GM12878 (cell line): ENCODE results near the gene DYDC2. TPM values are rescaled to one million over a fixed set of nuclear protein-coding genes. Genes with fewer than 3 reads are reported as not detected.

Experiments
- ATAC-seq: fragments of 200-7000 bp; cut with Tn5 transposase; 3 replicates; pipeline ENCODE4 v1.9.1; 2020; ENCODE audit warnings: mild to moderate bottlenecking, moderate library complexity
- BruUV-seq: library from RNA; stranded (reverse); fragments of 400-500 nt; replicated peaks from 2 replicates; lab custom pipeline; 2021; lab: Mats Ljungman, UMichigan
- CTCF ChIA-PET: fragments of 300-600 bp; sonication (Branson Sonifier 250); formaldehyde crosslinking; extraction: SDS; loops from one replicate; lab custom pipeline; 2021; ENCODE audit warnings: inconsistent platforms; lab: Yijun Ruan, JAX
- POLR2A ChIA-PET: fragments of 350-600 bp; formaldehyde crosslinking; extraction: SDS; loops from one replicate; lab custom pipeline; 2021; ENCODE audit warnings: inconsistent platforms; lab: Charles Lee
- RAD21 ChIA-PET: fragments of 300-600 bp; sonication (Branson Sonifier 250); formaldehyde crosslinking; loops from one replicate; lab custom pipeline; 2023; ENCODE audit warnings: antibody characterized with exemption; ENCODE audit not compliant: unreplicated experiment; lab: Charles Lee
- SMC1A ChIA-PET: fragments of 300-600 bp; sonication (Branson Sonifier 250); formaldehyde crosslinking; loops from one replicate; lab custom pipeline; 2023; ENCODE audit not compliant: unreplicated experiment, uncharacterized antibody; lab: Charles Lee
- DNase-seq: peaks from one replicate; pipeline ENCODE4 v3.0.0-alpha.2; 2011; ENCODE audit warnings: low read depth, low spot score
- FAIRE-seq: peaks from 3 replicates; lab custom pipeline; 2011; peaks lifted over from hg19 to GRCh38; lab: Jason Lieb, UNC
- H2AFZ ChIP-seq: 2 replicates; pipeline ENCODE4 v1.6.0; 2011; ENCODE audit warnings: low read depth, low read length, control low read depth; ENCODE audit not compliant: control insufficient read depth
- H3K27ac ChIP-seq: 2 replicates; pipeline ENCODE4 v1.5.1; 2011; ENCODE audit warnings: control low read depth; ENCODE audit not compliant: control insufficient read depth, insufficient read depth
- H3K27me3 ChIP-seq, 2 experiments: replicated peaks in 1 of 2; 2 replicates each; pipeline versions ENCODE4 v1.6.0 to v1.6.1; 2011; ENCODE audit warnings: low read length in 1 of 2; ENCODE audit not compliant: control insufficient read depth in 2 of 2, insufficient read depth in 2 of 2
- H3K36me3 ChIP-seq, 2 experiments: 2 replicates each; pipeline ENCODE4 v1.5.1; 2011; ENCODE audit warnings: low read length in 1 of 2; ENCODE audit not compliant: control insufficient read depth in 2 of 2, insufficient read depth in 2 of 2
- H3K4me1 ChIP-seq: 2 replicates; pipeline ENCODE4 v1.6.1; 2011; ENCODE audit warnings: mild to moderate bottlenecking, low read length, moderate library complexity, mixed read lengths; ENCODE audit not compliant: control insufficient read depth, insufficient read depth
- H3K4me2 ChIP-seq: 2 replicates; pipeline ENCODE4 v1.6.0; 2011; ENCODE audit warnings: control low read depth; ENCODE audit not compliant: control insufficient read depth, insufficient read depth
- H3K4me3 ChIP-seq: fragments of 200-600 bp; sonication (generic); 2 replicates; pipeline ENCODE4 v1.5.1; 2016
- H3K79me2 ChIP-seq: 2 replicates; pipeline ENCODE4 v1.6.0; 2011; ENCODE audit warnings: low read length; ENCODE audit not compliant: control insufficient read depth, insufficient read depth
- H3K9ac ChIP-seq: 2 replicates; pipeline ENCODE4 v1.8.0; 2011; ENCODE audit warnings: low read length, control low read depth, mixed read lengths; ENCODE audit not compliant: control insufficient read depth, insufficient read depth
- H3K9me3 ChIP-seq: replicated peaks from 3 replicates; pipeline ENCODE4 v1.5.1; 2011; ENCODE audit warnings: mild to moderate bottlenecking, low read length; ENCODE audit not compliant: control insufficient read depth, insufficient read depth
- H4K20me1 ChIP-seq: 2 replicates; pipeline ENCODE4 v1.6.0; 2011; ENCODE audit not compliant: control insufficient read depth, insufficient read depth
- CBFB ChIP-seq: IDR thresholded peaks from 2 replicates; pipeline ENCODE4 v1.6.1; 2016; ENCODE audit warnings: antibody characterized with exemption, low read depth
- CEBPZ ChIP-seq: fragments of 150-350 bp; IDR thresholded peaks from 2 replicates; pipeline ENCODE4 v1.6.1; 2016; ENCODE audit warnings: low read depth, low read length
- GATAD2B ChIP-seq: fragments of 450-650 bp; conservative IDR thresholded peaks from 2 replicates; pipeline ENCODE4 v1.6.1; 2017; ENCODE audit warnings: low read depth, mild to moderate bottlenecking, moderate library complexity
- HCFC1 ChIP-seq: fragments of 150-350 bp; IDR thresholded peaks from 2 replicates; pipeline ENCODE4 v1.6.1; 2014; ENCODE audit warnings: low read length
- HDAC6 ChIP-seq: fragments of 200-600 bp; sonication (generic); IDR thresholded peaks from one replicate; pipeline ENCODE4 v1.8.0; 2017; ENCODE audit warnings: antibody characterized with exemption; ENCODE audit not compliant: unreplicated experiment
- PAX5 ChIP-seq: IDR thresholded peaks from 2 replicates; pipeline ENCODE4 v1.6.1; 2011; ENCODE audit warnings: low read depth, low read length, borderline replicate concordance
- TCF12 ChIP-seq: IDR thresholded peaks from 2 replicates; pipeline ENCODE4 v1.6.1; 2011; ENCODE audit warnings: low read depth, mild to moderate bottlenecking, low read length
- WRNIP1 ChIP-seq: IDR thresholded peaks from 2 replicates; pipeline ENCODE4 v1.6.1; 2011; ENCODE audit warnings: low read depth, low read length, improper control_type of control experiment, borderline replicate concordance
- WGBS: methylation state at CpG from one replicate; pipeline ENCODE4 v1.1.6; 2016; ENCODE audit warnings: low lambda C conversion rate; ENCODE audit not compliant: insufficient replicate concordance, insufficient coverage; ENCODE audit errors: missing lambda C conversion rate; 5-methylcytosine and 5-hydroxymethylcytosine counted together
- in situ Hi-C: fragments of 300-500 bp; cut with MboI; formaldehyde crosslinking; loops from 9 replicates; pipeline ENCODE4 v1.14.3; 2018; ENCODE audit warnings: mixed read lengths
- intact Hi-C: fragments of 100-400 bp; cut with micrococcal nuclease; formaldehyde crosslinking; loops from one replicate; pipeline ENCODE4 v1.14.2; 2022; ENCODE audit not compliant: unreplicated experiment
- polyA plus RNA-seq, 11 experiments: library from polyadenylated mRNA; depleted of rRNA in 4 of 11; unstranded in 6 of 11; stranded (reverse) in 5 of 11; fragments of >200 nt; fragmentation: Nextera tagmentation in 4 of 11; fragmentation: Illumina TruSeq in 1 of 11; extraction: Ambion mirVana in 4 of 11; extraction: Trizol in 1 of 11; gene quantifications; 1 replicate in 1 of 11; 2 replicates in 10 of 11; pipeline versions ENCODE4 v1.2.1 to v1.2.3, GENCODE V29; 2011 to 2016; ENCODE audit warnings: inconsistent platforms in 2 of 11, missing spikeins in 2 of 11, low read depth in 1 of 11
- total RNA-seq, 4 experiments: library from RNA; depleted of rRNA in 3 of 4; stranded (reverse); fragments of >200 nt in 3 of 4; fragmentation: Illumina TruSeq in 1 of 4; extraction: Trizol in 1 of 4; gene quantifications; 2 replicates each; pipeline versions ENCODE4 v1.2.1 to v1.2.3, GENCODE V29; 2013 to 2021
- TF ChIP-seq, protein P1 (sequence below): fragments of 450-650 bp; IDR thresholded peaks from 2 replicates; pipeline ENCODE4 v1.6.1; 2017; ENCODE audit warnings: low read depth, mild to moderate bottlenecking, moderate library complexity

The DYDC2 gene
- total and polyA plus RNA-seq, 10 of the 15 experiments (the other 5 are each of a cell fraction or from before 2014, with no cell fraction given): 0.18 TPM; not detected in 9

DNA sequence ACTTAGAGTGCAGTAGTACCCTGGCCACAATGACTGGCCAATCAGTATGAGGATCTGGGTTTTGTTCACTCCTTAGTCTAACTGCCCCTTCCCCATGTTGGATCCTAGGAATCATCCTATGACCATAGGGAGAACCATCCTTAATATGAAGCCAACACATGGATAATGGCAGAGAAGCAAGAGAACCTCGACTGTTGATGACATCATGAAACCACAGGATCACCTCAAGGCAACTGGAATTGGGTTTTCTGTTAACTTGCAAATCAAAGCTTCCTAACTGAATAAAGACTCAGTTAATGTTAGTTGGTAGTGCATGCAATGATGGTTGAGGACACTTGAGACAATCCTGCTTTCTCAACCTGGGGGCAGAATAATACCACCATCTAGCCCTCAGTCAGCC, 48.5 kb downstream of the DYDC2 start:
- DNase-seq (no peak), ATAC-seq (no peak), FAIRE-seq (no peak)
- Histone ChIP-seq H4K20me1 (no peaks in the 10 kb centered on the region), H3K27me3 (peaks cover 0 to 3% of the 10 kb centered on the region in 2 experiments; a peak in 2 of 4 replicates), H3K36me3 (no peaks in the 10 kb centered on the region), H3K27ac (no peak overlapping the region), H3K4me1 (no peaks in the 10 kb centered on the region; the same call in 1 of the 2 replicates), H3K4me3 (no peak overlapping the region), H3K4me2 (no peak overlapping the region), H3K79me2 (no peaks in the 10 kb centered on the region), H3K9ac (no peak overlapping the region), H2AFZ (no peak overlapping the region), H3K9me3 (no peaks in the 10 kb centered on the region)
- intact Hi-C loops (no loop called here), in situ Hi-C loops (no loop called here)
- ChIA-PET SMC1A (interaction anchor here (1.3 kb wide), 1 partner anchor 40 kb away, joined by 3 read pairs; no protein-coding TSS in a partner anchor), CTCF (interaction anchor here (0.6 to 2.3 kb wide), 4 partner anchors 16 to 868 kb away, joined by 3 to 7 read pairs (median 3); no protein-coding TSS in a partner anchor), POLR2A (no interaction called here), RAD21 (no interaction called here)
- TF ChIP-seq TCF12 (no peak), CBFB (no peak), WRNIP1 (no peak)
- BruUV-seq: no TSS peak
- 30% methylated on average over 1 of the region's 1 CpG for WGBS

- in situ Hi-C loops (no loop called here), intact Hi-C loops (no loop called here)
- POLR2A ChIA-PET: no interaction called here
- Histone ChIP-seq H3K36me3 (no peaks in the 10 kb centered on the region), H3K79me2 (no peaks in the 10 kb centered on the region), H3K9ac (no peak overlapping the region), H3K9me3 (no peaks in the 10 kb centered on the region), H4K20me1 (no peaks in the 10 kb centered on the region), H3K27me3 (peaks cover 0 to 3% of the 10 kb centered on the region in 2 experiments; a peak in 2 of 4 replicates), H3K27ac (no peak overlapping the region), H3K4me1 (no peaks in the 10 kb centered on the region; the same call in 1 of the 2 replicates), H3K4me3 (no peak overlapping the region), H3K4me2 (no peak overlapping the region), H2AFZ (no peak overlapping the region)
- DNase-seq (no peak), ATAC-seq (no peak), FAIRE-seq (no peak)
- no TSS peak for BruUV-seq
- SMC1A ChIA-PET: interaction anchor here (1.3 kb wide), 1 partner anchor 39 kb away, joined by 3 read pairs; no protein-coding TSS in a partner anchor
- CTCF ChIA-PET: interaction anchor here (0.6 to 2.3 kb wide), 8 partner anchors 16 to 868 kb away, joined by 3 to 7 read pairs (median 3); no protein-coding TSS in a partner anchor
- RAD21 ChIA-PET: no interaction called here
- WGBS: 36% methylated on average over 4 of the region's 4 CpGs
- TF ChIP-seq CEBPZ (no peak), HCFC1 (no peak), GATAD2B (no peak), PAX5 (no peak), HDAC6 (no peak)
- TF ChIP-seq, protein P1, sequence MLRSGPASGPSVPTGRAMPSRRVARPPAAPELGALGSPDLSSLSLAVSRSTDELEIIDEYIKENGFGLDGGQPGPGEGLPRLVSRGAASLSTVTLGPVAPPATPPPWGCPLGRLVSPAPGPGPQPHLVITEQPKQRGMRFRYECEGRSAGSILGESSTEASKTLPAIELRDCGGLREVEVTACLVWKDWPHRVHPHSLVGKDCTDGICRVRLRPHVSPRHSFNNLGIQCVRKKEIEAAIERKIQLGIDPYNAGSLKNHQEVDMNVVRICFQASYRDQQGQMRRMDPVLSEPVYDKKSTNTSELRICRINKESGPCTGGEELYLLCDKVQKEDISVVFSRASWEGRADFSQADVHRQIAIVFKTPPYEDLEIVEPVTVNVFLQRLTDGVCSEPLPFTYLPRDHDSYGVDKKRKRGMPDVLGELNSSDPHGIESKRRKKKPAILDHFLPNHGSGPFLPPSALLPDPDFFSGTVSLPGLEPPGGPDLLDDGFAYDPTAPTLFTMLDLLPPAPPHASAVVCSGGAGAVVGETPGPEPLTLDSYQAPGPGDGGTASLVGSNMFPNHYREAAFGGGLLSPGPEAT: no peak
These were observed 49.0 kb downstream of the DYDC2 start for GRCh38 chr10:80405626-80406025.
